PC-3 (cell line): ENCODE data around the gene ECT2L. TPM values are rescaled to one million over a fixed set of nuclear protein-coding genes. Genes with fewer than 3 reads are reported as not detected.

Source experiments
- ATAC-seq: fragments of 200-7000 bp; cut with Tn5 transposase; 2 replicates; pipeline ENCODE4 v1.9.1; 2020; ENCODE audit warnings: mild to moderate bottlenecking, moderate library complexity
- BruUV-seq: library from RNA; stranded (reverse); fragments of 400-500 nt; replicated peaks from 2 replicates; lab custom pipeline; 2021; lab: Mats Ljungman, UMichigan
- CTCF ChIA-PET: fragments of 300-600 bp; sonication (Branson Sonifier 250); formaldehyde crosslinking; loops from one replicate; lab custom pipeline; 2022; ENCODE audit warnings: antibody characterized with exemption; lab: Charles Lee
- POLR2A ChIA-PET: fragments of 300-600 bp; sonication (Branson Sonifier 250); formaldehyde crosslinking; loops from one replicate; lab custom pipeline; 2022; ENCODE audit warnings: antibody characterized with exemption; ENCODE audit not compliant: unreplicated experiment; lab: Charles Lee
- DNase-seq: peaks from one replicate; pipeline ENCODE4 v3.0.0-alpha.2; 2015
- H2AFZ ChIP-seq: fragments of 300-600 bp; sonication (generic); 2 replicates; pipeline ENCODE4 v1.6.0; 2016; ENCODE audit warnings: antibody characterized with exemption, low read length
- H3F3A ChIP-seq: fragments of 300-600 bp; sonication (generic); one replicate; pipeline ENCODE4 v1.6.0; 2017; ENCODE audit warnings: antibody characterized with exemption, low read length, control low read depth, mild to moderate bottlenecking; ENCODE audit not compliant: unreplicated experiment
- H3K27ac ChIP-seq: fragments of 300-600 bp; sonication (generic); 2 replicates; pipeline ENCODE4 v1.5.1; 2016; ENCODE audit warnings: mild to moderate bottlenecking, low read length
- H3K27me3 ChIP-seq: fragments of 300-600 bp; sonication (generic); 2 replicates; pipeline ENCODE4 v1.6.1; 2016; ENCODE audit warnings: low read length, mixed read lengths
- H3K36me3 ChIP-seq: fragments of 300-600 bp; sonication (generic); 2 replicates; pipeline ENCODE4 v1.6.1; 2016; ENCODE audit warnings: low read depth, mixed run types, low read length, mixed read lengths
- H3K4me1 ChIP-seq: fragments of 300-600 bp; sonication (generic); 2 replicates; pipeline ENCODE4 v1.5.1; 2016; ENCODE audit warnings: low read length; ENCODE audit not compliant: insufficient read depth
- H3K4me2 ChIP-seq: fragments of 300-600 bp; sonication (generic); 2 replicates; pipeline ENCODE4 v1.6.0; 2016; ENCODE audit warnings: low read length
- H3K4me3 ChIP-seq: fragments of 300-600 bp; sonication (generic); 2 replicates; pipeline ENCODE4 v1.5.1; 2016; ENCODE audit warnings: mild to moderate bottlenecking, low read length, mixed read lengths
- H3K79me2 ChIP-seq: fragments of 300-600 bp; sonication (generic); 2 replicates; pipeline ENCODE4 v1.6.1; 2017; ENCODE audit warnings: low read length, mixed read lengths
- H3K9ac ChIP-seq: fragments of 300-600 bp; sonication (generic); 2 replicates; pipeline ENCODE4 v1.6.0; 2016; ENCODE audit warnings: mild to moderate bottlenecking, low read length
- H3K9me2 ChIP-seq: fragments of 300-600 bp; sonication (generic); replicated peaks from 2 replicates; pipeline ENCODE4 v1.6.1; 2016; ENCODE audit warnings: mixed run types, low read length, mixed read lengths
- H3K9me3 ChIP-seq: fragments of 300-600 bp; sonication (generic); 2 replicates; pipeline ENCODE4 v1.6.1; 2016; ENCODE audit warnings: low read length, mixed read lengths
- H4K20me1 ChIP-seq: fragments of 300-600 bp; sonication (generic); 2 replicates; pipeline ENCODE4 v1.6.1; 2016; ENCODE audit warnings: low read length, mixed read lengths
- CTCF ChIP-seq: fragments of 300-600 bp; sonication (generic); conservative IDR thresholded peaks from 2 replicates; pipeline ENCODE4 v1.5.1; 2017; ENCODE audit warnings: antibody characterized with exemption, low read depth, mild to moderate bottlenecking, low read length
- EZH2 ChIP-seq: fragments of 300-600 bp; sonication (generic); IDR thresholded peaks from one replicate; pipeline ENCODE4 v1.6.1; 2017; ENCODE audit warnings: antibody characterized with exemption, mild to moderate bottlenecking, low read length; ENCODE audit not compliant: unreplicated experiment
- EZH2phosphoT487 ChIP-seq: fragments of 300-600 bp; sonication (generic); IDR thresholded peaks from 2 replicates; pipeline ENCODE4 v1.6.1; 2018; ENCODE audit warnings: mild to moderate bottlenecking, antibody characterized with exemption, low read length, borderline replicate concordance
- intact Hi-C: fragments of 100-400 bp; cut with micrococcal nuclease; formaldehyde crosslinking; loops from 2 replicates; pipeline ENCODE4 v1.9.0; 2023
- total RNA-seq: library from RNA; depleted of rRNA; stranded (reverse); fragments of >200 nt; gene quantifications from 2 replicates; pipeline ENCODE4 v1.2.3, GENCODE V29; 2014

The ECT2L gene
- total RNA-seq, 1 experiment from 2014 or later = not detected

- H4K20me1 ChIP-seq = no peaks in the 10 kb centered on the region
- DNase-seq (peak; percentile 61), ATAC-seq (peak; percentile 14; the same call in 1 of the 2 replicates)
- H3K27ac ChIP-seq = peak overlapping the region; percentile 99
- peak overlapping the region; percentile 24; the same call in 1 of the 2 replicates for H3K4me3 ChIP-seq
- no peaks in the 10 kb centered on the region for H3K27me3 ChIP-seq
- peak overlapping the region; percentile 63 for H3K4me2 ChIP-seq
- 0 out of 2 replicates have a peak overlapping the region, but pooled peaks have one; percentile 23 for H2AFZ ChIP-seq
- H3K9ac ChIP-seq = peak overlapping the region; percentile 84
- no peaks in the 10 kb centered on the region for H3K79me2 ChIP-seq
- ChIA-PET POLR2A (interaction anchor here (0.7 kb wide), 1 partner anchor 211 kb away, joined by 3 read pairs; no protein-coding TSS in a partner anchor), CTCF (no interaction called here)
- no peaks in the 10 kb centered on the region for H3K9me3 ChIP-seq
- BruUV-seq = no TSS peak
- H3K4me1 ChIP-seq = peaks cover 36% of the 10 kb centered on the region
- H3F3A ChIP-seq = no peaks in the 10 kb centered on the region
- H3K36me3 ChIP-seq = no peaks in the 10 kb centered on the region
- TF ChIP-seq CTCF = no peak
- TF ChIP-seq EZH2 = no peak
- no peak for TF ChIP-seq EZH2phosphoT487
- intact Hi-C loops = loop anchor here (5.0 to 10.0 kb wide), 3 partner anchors 154 to 396 kb away; no protein-coding TSS in a partner anchor
- H3K9me2 ChIP-seq = no peaks in the 10 kb centered on the region
These were observed 22.8 kb downstream of the ECT2L start for GRCh38 chr6:138818496-138819194.

- Histone ChIP-seq H3K79me2 (no peaks in the 10 kb centered on the region), H3K27me3 (no peaks in the 10 kb centered on the region)
These were observed 25.6 kb downstream of the ECT2L start for GRCh38 chr6:138821519-138821918.

More at GRCh38 chr6:138821519-138821918, 25.6 kb downstream of the ECT2L start:
- Histone ChIP-seq H3K36me3 (no peaks in the 10 kb centered on the region), H3K27ac (no peak overlapping the region), H3K4me3 (no peak overlapping the region), H3K9me2 (no peaks in the 10 kb centered on the region), H2AFZ (no peak overlapping the region), H3K9ac (no peak overlapping the region), H3F3A (no peaks in the 10 kb centered on the region), H3K4me1 (peaks cover 33% of the 10 kb centered on the region), H4K20me1 (no peaks in the 10 kb centered on the region), H3K9me3 (no peaks in the 10 kb centered on the region), H3K4me2 (no peak overlapping the region)
- intact Hi-C loops = no loop called here
- ATAC-seq = no peak
- no TSS peak for BruUV-seq
- ChIA-PET CTCF (no interaction called here), POLR2A (no interaction called here)
- no peak for DNase-seq
- TF ChIP-seq CTCF = no peak
- no peak for TF ChIP-seq EZH2
- TF ChIP-seq EZH2phosphoT487 = no peak
